Measurements from ENCODE around the gene GABARAP.

The GABARAP gene

GRCh38 chr17:7261379-7262191 lies 19.3 kb upstream of the GABARAP start:
- no peak for DNase-seq (ENCODE audit: low read depth, low spot score)
- TF ChIP-seq CTCF (IDR thresholded peaks at IDR 0.05; ENCODE audit: low read depth, low read length), result no peak
- H3K4me3 ChIP-seq (ENCODE audit: low read depth, low read length), result peak overlapping the region; percentile 27
- in situ Hi-C loops (cut with HindIII; ENCODE audit: low sequenced_read_pairs), result no loop called here

- in situ Hi-C loops (cut with HindIII; ENCODE audit: low sequenced_read_pairs), result no loop called here
- no peak for DNase-seq (ENCODE audit: low read depth, low spot score)
- H3K4me3 ChIP-seq (ENCODE audit: low read depth, low read length), result peak overlapping the region; percentile 27
- no peak for TF ChIP-seq CTCF (IDR thresholded peaks at IDR 0.05; ENCODE audit: low read depth, low read length)
Observed at GRCh38 chr17:7260651-7261378, 18.6 kb upstream of the GABARAP start.

DNA sequence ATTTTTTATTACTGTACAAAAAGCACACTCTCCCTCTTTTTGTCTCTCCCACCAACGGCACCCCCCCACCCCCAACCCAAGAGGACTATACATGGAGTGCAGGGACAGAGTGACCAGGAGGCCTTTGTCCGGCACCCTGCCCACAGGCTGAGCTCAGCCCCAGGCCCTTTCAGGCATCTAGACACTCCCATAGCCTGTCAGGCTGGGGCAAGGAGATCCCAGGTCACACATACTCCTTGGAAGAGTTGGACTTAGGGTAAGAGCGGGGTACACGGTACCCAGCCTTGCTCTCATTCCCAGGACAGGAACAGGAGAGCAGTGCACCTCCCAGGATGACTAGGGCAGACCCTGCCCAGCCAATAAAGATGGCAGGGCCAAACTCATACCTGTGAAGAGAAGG lies 17.9 kb upstream of the GABARAP start:
- no peak overlapping the region for H3K4me3 ChIP-seq (ENCODE audit: low read depth, low read length)
- in situ Hi-C loops (cut with HindIII; ENCODE audit: low sequenced_read_pairs), result no loop called here
- no peak for TF ChIP-seq CTCF (IDR thresholded peaks at IDR 0.05; ENCODE audit: low read depth, low read length)
- DNase-seq (ENCODE audit: low read depth, low spot score), result no peak

- in situ Hi-C loops (cut with HindIII; ENCODE audit: low sequenced_read_pairs), result no loop called here
- TF ChIP-seq CTCF (IDR thresholded peaks at IDR 0.05; ENCODE audit: low read depth, low read length), result no peak
Observed at GRCh38 chr17:7259555-7259889, 17.3 kb upstream of the GABARAP start.

DNA sequence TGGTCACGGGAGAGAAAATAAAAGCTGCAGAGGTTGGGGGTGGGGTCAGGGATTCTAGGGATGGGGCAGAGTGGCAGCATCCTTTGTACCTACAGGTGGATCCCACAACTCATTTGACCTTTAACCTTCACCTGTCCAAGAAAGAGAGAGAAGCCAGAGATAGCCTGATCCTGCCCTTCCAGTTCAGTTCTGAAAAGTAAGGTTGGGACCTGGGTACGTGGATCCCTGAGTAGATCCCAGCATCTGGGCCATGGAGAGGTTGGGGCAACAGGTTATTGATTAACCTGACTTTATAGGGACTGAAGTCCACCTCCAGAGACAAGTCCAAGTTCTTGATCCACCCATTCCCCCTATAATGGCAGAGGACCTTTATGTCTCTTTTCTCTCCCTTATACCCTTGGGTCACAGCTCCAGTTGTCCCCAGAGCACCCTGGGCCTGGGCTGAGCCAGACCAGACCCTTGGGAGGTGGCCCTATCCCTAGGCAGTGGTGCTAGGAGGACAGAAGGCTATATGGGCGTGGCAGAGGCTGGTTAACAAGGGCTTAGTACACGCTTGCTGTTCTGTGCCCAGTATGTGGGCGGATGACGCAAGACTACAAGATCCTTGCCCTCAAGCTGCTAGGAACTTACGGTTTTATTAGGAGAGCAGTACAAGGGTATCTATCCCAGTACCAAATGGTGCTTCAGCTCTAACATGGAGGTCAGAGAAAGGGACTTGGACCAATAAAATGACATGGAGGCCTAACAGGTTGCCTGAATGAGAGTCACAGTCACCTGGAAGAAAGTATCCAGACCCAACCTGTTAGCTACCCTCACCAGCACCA lies 16.7 kb upstream of the GABARAP start:
- TF ChIP-seq CTCF (IDR thresholded peaks at IDR 0.05; ENCODE audit: low read depth, low read length), result no peak
- no peak for DNase-seq (ENCODE audit: low read depth, low spot score)
- in situ Hi-C loops (cut with HindIII; ENCODE audit: low sequenced_read_pairs), result no loop called here
- no peak overlapping the region for H3K4me3 ChIP-seq (ENCODE audit: low read depth, low read length)

More at GRCh38 chr17:7259555-7259889, 17.3 kb upstream of the GABARAP start:
- no peak overlapping the region for H3K4me3 ChIP-seq (ENCODE audit: low read depth, low read length)
- DNase-seq (ENCODE audit: low read depth, low spot score), result no peak

- no peak for TF ChIP-seq CTCF (IDR thresholded peaks at IDR 0.05; ENCODE audit: low read depth, low read length)
- no peak for DNase-seq (ENCODE audit: low read depth, low spot score)
- H3K4me3 ChIP-seq (ENCODE audit: low read depth, low read length), result no peak overlapping the region
- in situ Hi-C loops (cut with HindIII; ENCODE audit: low sequenced_read_pairs), result no loop called here
Observed at GRCh38 chr17:7256766-7257456, 14.7 kb upstream of the GABARAP start.

All from astrocyte of the spinal cord (primary cell).